ENCODE results near the gene UNC79.

DNA sequence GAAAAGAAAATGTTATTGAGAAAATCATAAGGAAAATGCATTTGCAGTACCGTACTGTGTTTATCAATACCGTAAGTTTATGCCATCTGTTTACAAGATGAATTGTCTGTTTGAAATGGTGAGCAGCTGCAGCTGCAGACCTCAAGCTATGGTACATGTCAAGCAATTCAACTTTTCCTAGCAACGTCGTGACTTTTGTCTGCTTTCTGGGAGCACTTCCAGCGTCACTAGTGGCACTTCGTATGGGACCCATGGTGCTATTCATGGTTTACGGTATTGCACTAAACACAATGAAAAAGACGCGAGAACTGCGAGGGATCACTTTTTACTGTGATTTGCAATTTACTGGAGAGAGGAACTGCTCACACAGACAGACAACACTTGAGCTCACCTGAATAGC is 160.8 kb downstream of the UNC79 start:
- TF ChIP-seq, protein P1, sequence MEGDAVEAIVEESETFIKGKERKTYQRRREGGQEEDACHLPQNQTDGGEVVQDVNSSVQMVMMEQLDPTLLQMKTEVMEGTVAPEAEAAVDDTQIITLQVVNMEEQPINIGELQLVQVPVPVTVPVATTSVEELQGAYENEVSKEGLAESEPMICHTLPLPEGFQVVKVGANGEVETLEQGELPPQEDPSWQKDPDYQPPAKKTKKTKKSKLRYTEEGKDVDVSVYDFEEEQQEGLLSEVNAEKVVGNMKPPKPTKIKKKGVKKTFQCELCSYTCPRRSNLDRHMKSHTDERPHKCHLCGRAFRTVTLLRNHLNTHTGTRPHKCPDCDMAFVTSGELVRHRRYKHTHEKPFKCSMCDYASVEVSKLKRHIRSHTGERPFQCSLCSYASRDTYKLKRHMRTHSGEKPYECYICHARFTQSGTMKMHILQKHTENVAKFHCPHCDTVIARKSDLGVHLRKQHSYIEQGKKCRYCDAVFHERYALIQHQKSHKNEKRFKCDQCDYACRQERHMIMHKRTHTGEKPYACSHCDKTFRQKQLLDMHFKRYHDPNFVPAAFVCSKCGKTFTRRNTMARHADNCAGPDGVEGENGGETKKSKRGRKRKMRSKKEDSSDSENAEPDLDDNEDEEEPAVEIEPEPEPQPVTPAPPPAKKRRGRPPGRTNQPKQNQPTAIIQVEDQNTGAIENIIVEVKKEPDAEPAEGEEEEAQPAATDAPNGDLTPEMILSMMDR (IDR thresholded peaks at IDR 0.05) = no peak
- TF ChIP-seq POLR2A (IDR thresholded peaks at IDR 0.05) = no peak
